ENCODE results near the gene MAVS.

DNA sequence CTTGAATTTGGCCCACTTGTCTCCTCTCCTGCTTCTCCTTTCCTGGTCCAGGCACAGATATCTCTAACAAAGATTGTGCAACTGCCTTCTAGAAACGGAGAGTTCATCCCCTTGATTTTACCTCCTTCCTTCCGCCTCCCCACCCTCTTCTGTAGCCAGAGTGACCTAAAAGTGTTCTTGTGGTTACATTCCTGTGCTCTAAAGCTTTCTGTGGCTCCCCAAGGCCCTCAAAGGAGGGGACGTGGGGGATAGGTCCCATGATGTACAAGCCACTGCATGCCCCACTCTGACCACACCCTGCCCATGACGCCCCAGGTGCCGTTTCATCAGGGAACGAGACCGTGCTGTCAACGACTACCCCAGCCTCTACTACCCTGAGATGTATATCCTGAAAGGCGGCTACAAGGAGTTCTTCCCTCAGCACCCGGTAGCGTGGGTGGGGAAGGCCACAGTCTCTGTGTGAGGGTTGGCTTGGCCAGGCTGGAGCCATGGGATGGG is 42.3 kb upstream of the MAVS start:
- TF ChIP-seq SIN3A (IDR thresholded peaks at IDR 0.05; ENCODE audit: borderline replicate concordance, low read depth, low read length) (no peak), JUND (IDR thresholded peaks at IDR 0.05) (no peak), NRF1 (IDR thresholded peaks at IDR 0.05; ENCODE audit: low read depth, low read length) (no peak), CHD2 (IDR thresholded peaks at IDR 0.05; ENCODE audit: low read length, partially characterized antibody) (no peak), EZH2phosphoT487 (IDR thresholded peaks at IDR 0.05; ENCODE audit: borderline replicate concordance, low read depth) (no peak), RFX5 (IDR thresholded peaks at IDR 0.05; ENCODE audit: low read length) (no peak), FOSL2 (IDR thresholded peaks at IDR 0.05; ENCODE audit: borderline replicate concordance, low read depth) (no peak)
- TF ChIP-seq, protein P1, sequence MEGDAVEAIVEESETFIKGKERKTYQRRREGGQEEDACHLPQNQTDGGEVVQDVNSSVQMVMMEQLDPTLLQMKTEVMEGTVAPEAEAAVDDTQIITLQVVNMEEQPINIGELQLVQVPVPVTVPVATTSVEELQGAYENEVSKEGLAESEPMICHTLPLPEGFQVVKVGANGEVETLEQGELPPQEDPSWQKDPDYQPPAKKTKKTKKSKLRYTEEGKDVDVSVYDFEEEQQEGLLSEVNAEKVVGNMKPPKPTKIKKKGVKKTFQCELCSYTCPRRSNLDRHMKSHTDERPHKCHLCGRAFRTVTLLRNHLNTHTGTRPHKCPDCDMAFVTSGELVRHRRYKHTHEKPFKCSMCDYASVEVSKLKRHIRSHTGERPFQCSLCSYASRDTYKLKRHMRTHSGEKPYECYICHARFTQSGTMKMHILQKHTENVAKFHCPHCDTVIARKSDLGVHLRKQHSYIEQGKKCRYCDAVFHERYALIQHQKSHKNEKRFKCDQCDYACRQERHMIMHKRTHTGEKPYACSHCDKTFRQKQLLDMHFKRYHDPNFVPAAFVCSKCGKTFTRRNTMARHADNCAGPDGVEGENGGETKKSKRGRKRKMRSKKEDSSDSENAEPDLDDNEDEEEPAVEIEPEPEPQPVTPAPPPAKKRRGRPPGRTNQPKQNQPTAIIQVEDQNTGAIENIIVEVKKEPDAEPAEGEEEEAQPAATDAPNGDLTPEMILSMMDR (IDR thresholded peaks at IDR 0.05), result no peak
- TF ChIP-seq, protein P2, sequence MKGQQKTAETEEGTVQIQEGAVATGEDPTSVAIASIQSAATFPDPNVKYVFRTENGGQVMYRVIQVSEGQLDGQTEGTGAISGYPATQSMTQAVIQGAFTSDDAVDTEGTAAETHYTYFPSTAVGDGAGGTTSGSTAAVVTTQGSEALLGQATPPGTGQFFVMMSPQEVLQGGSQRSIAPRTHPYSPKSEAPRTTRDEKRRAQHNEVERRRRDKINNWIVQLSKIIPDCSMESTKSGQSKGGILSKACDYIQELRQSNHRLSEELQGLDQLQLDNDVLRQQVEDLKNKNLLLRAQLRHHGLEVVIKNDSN (IDR thresholded peaks at IDR 0.05; ENCODE audit: borderline replicate concordance, low read depth), result no peak
- TF ChIP-seq, protein P3, sequence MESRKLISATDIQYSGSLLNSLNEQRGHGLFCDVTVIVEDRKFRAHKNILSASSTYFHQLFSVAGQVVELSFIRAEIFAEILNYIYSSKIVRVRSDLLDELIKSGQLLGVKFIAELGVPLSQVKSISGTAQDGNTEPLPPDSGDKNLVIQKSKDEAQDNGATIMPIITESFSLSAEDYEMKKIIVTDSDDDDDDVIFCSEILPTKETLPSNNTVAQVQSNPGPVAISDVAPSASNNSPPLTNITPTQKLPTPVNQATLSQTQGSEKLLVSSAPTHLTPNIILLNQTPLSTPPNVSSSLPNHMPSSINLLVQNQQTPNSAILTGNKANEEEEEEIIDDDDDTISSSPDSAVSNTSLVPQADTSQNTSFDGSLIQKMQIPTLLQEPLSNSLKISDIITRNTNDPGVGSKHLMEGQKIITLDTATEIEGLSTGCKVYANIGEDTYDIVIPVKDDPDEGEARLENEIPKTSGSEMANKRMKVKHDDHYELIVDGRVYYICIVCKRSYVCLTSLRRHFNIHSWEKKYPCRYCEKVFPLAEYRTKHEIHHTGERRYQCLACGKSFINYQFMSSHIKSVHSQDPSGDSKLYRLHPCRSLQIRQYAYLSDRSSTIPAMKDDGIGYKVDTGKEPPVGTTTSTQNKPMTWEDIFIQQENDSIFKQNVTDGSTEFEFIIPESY (IDR thresholded peaks at IDR 0.05; ENCODE audit: borderline replicate concordance, low read depth), result no peak

Data from SK-N-SH (cell line).